Stimulated activated CD4-positive, alpha-beta T cell treated with anti-CD3 and anti-CD28 coated beads, Interleukin-2, amount 100 ng/mL, for 24 hours (primary cell): ENCODE data around the gene F12.
A peak's percentile ranks its signal among the peaks of the same experiment; 100 is the strongest.
"Not testable (repeated sequence)": the region's sequence is repeated elsewhere in the genome, so short reads cannot be mapped to it uniquely, and the experiment has no call there.

Source experiments
- DNase-seq, 2 donors: peaks; one replicate each; pipeline ENCODE4 v3.0.0-alpha.2; 2020

Gene F12

GRCh38 chr5:177432143-177432838 lies 22.9 kb upstream of the F12 start:
- DNase-seq = peak; percentile 63 to 70

- peak; percentile 72 to 79 for DNase-seq
Measured at GRCh38 chr5:177431317-177432142, 22.2 kb upstream of the F12 start.

GRCh38 chr5:177430972-177431316 lies 21.6 kb upstream of the F12 start:
- no peak for DNase-seq

GRCh38 chr5:177430140-177430951 lies 21.0 kb upstream of the F12 start:
- DNase-seq = peak in 1 of 2 donors; percentile 25

- peak; percentile 87 to 88 for DNase-seq
Measured at GRCh38 chr5:177429248-177430040, 20.1 kb upstream of the F12 start.

- no peak for DNase-seq
Measured at GRCh38 chr5:177428574-177429217, 19.3 kb upstream of the F12 start.

- DNase-seq = peak; percentile 44 to 51
Measured at GRCh38 chr5:177427919-177428573, 18.7 kb upstream of the F12 start.

- peak in 1 of 2 donors; percentile 37 for DNase-seq
Measured at GRCh38 chr5:177427211-177427822, 18.0 kb upstream of the F12 start.

GRCh38 chr5:177426566-177427210 lies 17.3 kb upstream of the F12 start, which contains the start of gene GRK6:
Gene GRK6, plus strand, starts transcription at chr5:177426676. Its CDS starts 170 bp downstream, at chr5:177426846.
- DNase-seq = peak; percentile 66 to 75

- DNase-seq = peak; percentile 99 to 100
Measured at GRCh38 chr5:177425801-177426565, 16.6 kb upstream of the F12 start.

GRCh38 chr5:177425196-177425800 lies 15.9 kb upstream of the F12 start:
- no peak for DNase-seq

GRCh38 chr5:177423671-177424070 lies 14.3 kb upstream of the F12 start:
- no peak for DNase-seq

GRCh38 chr5:177421062-177421798 lies 11.9 kb upstream of the F12 start:
- no peak for DNase-seq

GRCh38 chr5:177420472-177420871 lies 11.1 kb upstream of the F12 start:
- not testable (repeated sequence) for DNase-seq

- DNase-seq = no peak
Measured at GRCh38 chr5:177419046-177419445, 9.7 kb upstream of the F12 start.

GRCh38 chr5:177417081-177417480 lies 7.7 kb upstream of the F12 start:
- DNase-seq = not testable (repeated sequence)

GRCh38 chr5:177414481-177414880 lies 5.1 kb upstream of the F12 start:
- no peak for DNase-seq

- peak in 1 of 2 donors; percentile 24 for DNase-seq
Measured at GRCh38 chr5:177412603-177413233, 3.4 kb upstream of the F12 start.
